Stimulated activated CD8-positive, alpha-beta memory T cell treated with anti-CD3 and anti-CD28 coated beads, Interleukin-7, amount 100 ng/mL, for 24 hours (primary cell): Measurements from ENCODE around the gene EVC.

Source experiments
- DNase-seq: peaks from one replicate; pipeline ENCODE4 v3.0.0-alpha.2; 2020; ENCODE audit warnings: low read depth

EVC gene

DNA sequence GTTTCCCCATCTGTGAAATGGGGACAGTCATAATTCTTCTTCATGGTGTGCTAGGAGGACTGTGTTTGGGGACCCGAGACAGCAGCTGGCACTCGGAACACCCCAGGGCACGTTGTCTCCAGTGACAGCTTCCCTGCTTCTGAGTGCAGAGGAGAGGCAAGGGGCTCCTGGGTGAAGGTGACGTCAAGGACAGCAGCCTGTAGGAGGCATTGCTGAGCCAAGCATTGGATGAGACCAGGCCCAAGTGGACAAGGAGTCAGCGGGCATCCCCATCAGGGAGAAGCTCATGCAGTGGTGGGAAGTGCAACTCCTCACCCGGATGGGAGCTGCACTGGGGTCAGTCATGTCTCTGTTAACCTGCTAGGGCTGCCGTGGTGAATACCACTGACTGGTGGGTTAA, 46.1 kb downstream of the EVC start:
- no peak for DNase-seq

DNA sequence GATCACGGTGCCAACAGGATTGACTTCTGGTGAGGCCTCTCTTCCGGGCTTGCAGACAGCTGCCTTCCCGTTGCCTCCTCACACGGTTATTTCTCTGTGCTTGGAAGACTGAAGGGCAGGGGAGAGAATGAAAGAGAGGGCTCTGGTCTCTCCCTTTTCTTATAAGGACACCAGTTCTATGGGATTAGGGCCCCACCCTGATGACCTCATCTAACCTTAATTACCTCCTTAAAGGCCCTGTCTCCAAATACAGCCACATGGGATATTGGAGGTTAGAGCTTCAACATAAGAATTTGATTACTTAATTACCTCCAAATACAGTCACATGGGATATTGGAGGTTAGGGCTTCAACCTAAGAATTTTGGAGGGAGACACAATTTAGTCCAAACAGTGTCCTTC, 46.5 kb downstream of the EVC start:
- no peak for DNase-seq

DNA sequence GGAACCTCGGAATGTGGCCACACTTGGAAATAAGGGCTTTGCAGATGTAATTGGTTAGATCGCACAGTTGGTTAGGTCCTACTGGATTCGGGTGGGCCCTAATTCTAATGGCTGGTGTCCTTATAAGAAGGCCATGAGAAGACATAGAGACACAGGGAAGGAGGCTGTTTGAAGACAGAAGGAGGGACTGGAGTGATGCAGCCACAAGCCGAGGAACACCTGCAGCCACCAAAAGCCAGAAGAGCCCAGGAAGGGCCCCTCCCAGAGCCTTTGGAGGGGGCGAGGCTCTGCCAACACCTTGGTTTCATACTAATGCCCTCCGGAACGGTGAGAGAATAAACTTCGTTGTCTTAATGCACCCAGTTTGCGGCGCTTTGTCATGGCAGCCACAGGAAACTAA, 47.0 kb downstream of the EVC start:
- no peak for DNase-seq

DNA sequence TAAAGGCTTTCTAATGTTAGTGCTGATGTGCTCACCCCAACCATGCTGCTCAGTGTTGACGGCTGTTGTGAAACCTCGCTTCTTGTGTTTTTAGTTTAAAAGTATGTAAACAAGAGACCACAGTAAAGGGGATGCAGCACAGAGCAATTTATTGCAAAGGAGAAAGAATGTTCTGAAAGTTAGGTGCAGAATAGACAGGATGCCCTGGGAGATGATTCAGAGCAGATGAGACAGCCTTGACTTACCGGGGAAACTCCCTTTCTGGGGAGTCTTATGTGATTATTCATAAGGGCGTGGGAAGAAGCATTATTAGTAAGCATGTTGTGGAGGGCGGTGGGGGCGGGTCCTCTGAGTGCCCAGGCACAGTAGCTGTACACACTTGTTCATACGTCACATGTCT, 47.7 kb downstream of the EVC start:
- DNase-seq: peak; percentile 37

DNA sequence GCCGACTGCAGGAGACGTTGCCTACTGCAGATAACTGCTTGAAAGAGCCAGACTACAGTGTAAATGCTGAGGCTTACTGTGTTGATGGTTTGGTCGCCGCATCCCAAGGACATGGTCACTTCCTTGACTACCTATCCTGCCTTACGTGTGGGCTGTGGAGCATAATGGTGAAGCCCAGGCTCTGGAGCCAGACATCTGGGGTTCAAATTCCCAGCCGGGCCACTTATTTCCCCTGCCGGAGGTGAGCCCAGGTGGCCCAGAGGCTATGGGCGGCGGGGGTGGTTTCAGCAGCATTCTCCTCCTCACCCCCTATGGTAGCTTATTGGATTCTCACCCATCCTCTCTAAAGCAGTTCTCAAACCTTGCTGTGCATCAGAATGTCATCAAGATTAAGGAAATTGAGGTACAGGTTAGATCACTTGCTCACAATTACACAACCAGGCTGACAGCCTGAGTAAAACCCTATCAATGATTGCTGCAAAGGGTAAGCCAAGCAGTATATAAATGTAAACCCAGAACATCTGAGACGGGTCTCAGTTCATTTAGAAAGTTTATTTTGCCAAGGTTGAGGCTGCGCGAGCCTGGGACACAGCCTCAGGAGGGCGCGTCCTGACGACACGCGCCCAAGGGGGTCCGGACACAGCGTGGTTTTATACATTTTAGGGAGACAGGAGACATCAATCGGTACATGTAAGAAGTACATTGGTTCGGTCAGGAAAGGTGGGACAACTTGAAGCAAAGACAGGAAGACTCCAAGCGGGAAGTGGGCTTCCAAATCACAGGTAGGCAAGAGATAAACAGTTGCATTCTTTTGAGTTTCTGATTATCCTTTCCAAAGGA, 48.5 kb downstream of the EVC start:
- DNase-seq: no peak

DNA sequence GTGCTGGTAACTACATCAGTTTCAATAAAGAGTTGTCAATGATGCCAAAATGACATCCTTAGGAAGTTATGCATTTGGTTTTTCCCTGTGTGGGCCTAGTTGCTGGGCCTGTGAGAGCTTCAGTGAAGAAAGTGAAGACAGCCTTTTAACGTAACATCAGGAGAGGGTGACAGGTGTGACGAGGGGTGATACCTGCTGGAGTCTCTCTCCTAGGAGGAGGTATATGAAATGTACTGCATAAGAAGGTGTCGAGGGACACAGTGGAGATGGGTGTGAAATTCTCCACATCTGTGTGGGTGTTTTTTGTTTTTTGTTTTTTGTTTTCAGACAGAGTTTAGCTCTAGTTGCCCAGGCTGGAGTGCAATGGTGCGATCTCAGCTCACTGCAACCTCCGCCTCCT, 49.2 kb downstream of the EVC start:
- no peak for DNase-seq

DNA sequence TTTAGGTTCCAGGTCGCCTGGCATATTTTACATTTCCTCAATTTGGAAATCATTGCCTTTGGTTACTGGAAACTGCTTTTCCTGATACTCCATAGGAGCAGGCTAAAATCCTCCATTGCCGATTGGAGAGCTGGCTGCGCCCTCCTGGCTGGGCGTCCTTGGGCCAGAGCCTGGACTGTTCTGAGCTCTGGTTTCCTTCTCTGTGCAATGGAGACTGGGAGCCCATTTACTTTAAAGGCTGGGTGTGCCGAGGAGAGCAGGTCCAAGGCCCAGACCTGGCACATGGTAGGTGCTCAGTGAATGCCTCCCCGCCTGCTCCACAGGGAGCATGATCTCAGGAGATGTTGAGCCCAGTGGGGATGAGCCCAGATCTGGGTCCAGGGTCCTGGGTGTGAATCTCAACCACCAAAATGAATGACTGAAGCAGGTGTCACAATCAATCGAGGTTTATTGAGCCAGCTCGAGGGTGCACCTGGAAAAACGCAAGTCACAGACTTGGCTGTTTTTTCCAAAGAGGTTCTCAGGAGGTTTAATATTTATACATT, 50.0 kb downstream of the EVC start:
- DNase-seq: no peak

DNA sequence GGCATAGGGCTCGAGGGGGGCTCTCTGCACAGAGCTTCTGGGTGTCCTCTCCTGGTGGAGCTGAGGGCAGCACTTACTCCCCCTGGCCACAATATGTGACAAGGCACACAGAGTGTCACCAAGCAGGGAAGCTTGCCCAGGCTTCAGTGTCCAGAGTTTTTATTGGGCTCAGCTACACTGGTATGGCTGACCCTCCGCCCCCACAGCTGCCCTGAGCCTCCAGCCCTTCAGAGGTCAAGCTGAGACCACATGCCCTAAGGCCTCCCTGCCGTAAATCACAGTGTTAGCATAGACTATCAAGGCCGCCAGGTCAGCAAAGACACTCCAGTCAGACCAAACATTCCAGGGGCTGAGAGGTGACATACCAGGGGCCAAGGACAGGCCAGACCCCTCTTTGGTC, 59.0 kb downstream of the EVC start:
- no peak for DNase-seq

DNA sequence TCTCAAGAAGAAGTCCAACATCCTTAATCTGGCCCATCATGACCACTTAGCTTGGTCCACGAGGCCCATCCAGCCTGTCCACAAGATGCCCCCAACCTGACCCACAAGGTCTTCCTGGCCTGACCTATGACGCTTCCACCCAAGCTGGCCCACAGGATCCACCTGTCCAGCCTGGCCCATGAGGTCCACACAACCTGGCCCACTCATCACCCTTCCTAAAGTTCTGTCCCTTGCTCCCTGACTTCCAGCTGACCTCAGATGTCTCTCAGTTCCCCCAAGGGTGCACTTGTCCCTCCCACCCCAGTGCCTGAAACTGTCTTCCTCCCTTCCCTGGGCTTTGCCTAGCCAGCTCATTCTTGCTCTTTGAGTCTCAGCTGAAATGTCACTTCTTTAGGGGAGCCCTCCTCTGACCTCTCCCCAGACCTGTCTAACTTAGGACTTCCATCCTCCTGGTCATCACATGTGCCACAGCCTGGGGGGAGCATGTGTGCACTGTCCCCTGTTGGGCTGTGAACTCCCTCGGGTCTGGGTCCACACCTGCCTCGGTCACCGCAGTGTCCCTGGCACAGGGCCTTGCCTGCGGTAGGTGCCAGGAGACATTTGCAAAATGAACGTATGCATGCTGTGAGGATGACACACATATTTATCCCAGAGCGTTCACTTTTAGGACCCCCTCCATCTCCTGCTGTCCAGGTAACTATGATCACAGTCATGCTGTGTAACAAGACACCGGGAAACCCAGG, 61.7 kb downstream of the EVC start:
- no peak for DNase-seq

DNA sequence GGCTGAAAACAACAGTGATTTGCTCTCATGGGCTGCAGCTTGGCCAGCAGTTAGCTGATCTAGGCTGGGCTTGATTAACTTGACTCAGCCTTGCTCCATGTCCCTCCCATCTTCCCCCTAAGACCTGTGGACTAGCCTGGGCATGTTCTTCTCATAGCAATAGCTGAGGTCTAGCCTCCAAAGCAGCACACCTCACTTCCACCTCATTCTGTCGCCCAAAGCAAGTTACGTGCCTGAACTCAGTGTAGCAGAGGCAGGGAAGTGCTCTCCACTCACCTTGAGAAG, 62.2 kb downstream of the EVC start:
- DNase-seq: no peak

DNA sequence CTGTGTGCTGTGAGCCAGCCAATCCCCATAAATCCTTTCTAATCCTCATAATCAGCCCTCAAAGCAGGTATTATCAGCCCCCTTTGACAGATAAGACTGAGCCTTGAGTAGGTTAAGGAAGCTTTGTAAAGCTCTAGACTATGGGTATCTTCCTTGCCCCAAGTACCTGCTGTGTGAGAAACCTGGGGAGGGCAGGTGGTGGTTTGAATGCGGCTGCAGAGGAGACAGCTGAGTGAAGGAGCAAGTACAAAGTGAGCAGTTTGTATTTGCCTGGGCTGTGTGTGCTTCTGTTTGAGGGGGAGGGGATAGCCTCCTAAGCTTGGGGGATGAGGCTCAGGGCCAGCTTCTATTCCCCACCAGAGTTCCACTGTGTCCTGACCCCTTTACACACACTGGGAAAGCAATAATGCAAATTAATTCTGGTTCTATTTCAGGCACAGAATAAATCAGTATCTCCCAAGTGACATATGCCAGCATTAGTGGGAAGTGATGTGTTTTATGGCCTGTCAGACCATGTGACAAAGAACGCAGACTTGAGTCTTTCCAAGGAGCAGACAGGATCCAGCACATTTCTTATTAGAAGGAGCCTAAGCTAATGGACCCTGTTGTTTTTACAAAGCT, 63.5 kb downstream of the EVC start:
- DNase-seq: no peak

DNA sequence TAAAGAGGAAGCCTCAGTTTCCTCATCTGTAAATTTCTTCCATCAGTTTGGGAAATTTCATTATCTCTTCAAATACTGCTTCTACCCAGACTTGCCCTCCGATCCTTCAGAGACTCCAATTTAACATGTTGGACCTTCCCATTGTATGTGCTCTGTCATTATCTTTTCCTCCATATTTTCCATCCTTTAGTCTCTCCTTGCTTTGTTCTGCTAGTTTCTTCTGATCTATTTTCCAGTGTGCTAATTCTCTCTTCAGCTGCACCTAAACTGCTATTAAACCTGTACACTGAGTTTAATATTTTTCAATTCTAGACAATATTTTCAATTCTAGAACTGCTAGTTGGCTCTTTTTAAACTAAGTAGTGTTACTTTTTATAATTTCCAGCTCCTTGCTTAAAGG, 65.5 kb downstream of the EVC start:
- DNase-seq: no peak

DNA sequence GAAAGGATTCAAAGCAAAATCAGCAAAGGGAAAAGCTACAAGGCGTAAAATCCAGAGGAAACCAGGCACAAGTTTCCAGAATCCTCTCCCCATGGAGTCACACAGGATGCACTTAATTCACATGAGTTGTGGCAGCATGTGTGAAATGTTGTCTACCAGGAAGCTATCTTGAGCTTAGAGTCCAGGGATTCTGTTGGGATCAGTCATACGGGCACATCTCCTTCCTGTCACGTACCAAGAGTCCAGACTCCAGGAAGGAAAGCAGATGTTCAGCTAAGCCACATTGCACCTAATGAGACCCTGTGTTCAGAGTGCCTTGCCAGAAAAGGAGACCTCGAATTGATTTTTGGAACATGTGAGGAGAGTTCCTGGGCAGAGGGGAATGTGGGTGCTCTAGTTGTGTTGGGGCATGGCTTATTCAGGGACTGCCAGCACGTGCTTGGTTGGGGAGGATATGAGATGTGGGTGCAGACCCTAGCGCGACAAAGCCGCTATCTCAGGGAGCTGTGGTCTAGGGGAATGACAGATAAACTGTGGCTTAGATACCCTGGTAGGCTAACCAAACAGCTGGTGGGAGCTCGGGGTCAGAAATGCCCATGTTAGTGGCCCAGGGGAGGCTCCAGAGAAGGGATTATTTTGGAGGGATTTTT, 70.0 kb downstream of the EVC start:
- no peak for DNase-seq

DNA sequence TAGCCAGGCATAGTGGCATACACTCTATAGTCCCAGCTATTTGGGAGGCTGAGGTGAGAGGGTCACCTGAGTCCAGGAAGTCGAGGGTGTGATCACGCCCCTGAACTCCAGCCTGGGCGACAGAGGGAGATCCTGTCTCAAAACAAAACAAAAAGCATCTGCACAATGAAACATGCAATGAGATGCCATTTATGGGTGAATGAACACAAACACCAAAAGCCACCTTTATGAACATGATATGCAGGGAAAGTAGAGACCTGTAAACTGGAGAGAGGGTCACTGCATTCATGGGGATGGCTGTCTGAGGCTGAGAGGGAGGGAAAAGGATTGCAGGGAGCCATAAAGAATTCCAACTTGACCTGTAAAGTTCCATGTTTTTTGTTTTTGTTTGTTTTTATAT, 70.7 kb downstream of the EVC start:
- DNase-seq: no peak

DNA sequence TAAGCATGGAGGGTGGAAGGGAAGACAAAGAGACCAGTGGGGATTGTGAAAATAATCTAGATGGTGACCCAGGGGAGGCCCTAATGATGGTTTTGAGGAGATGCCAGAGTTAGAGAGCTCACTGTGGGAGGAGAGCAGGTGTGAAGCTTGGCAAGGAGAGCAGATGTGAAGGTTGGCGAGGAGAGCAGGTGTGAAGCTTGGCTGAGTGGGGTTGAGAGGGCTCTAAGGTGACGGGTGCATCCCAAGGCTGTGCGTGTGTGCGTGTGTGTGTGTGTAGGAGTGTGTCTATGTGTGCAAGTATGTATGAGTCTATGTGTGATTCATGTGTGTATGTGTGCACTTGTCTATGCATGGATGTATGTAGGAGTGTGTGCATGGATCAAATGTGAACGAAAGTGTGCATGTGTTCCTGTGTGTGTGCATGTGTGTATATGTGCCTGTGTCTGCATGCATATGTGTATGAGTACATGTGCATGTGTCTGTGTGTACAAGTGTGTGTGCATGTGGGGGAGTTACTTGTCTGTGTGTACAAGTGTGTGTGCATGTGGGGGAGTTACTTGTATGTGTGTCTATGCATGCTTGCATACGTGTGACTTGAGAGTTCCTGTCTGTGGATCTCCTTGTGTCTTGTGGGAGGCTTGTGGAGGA, 72.0 kb downstream of the EVC start:
- DNase-seq: no peak

DNA sequence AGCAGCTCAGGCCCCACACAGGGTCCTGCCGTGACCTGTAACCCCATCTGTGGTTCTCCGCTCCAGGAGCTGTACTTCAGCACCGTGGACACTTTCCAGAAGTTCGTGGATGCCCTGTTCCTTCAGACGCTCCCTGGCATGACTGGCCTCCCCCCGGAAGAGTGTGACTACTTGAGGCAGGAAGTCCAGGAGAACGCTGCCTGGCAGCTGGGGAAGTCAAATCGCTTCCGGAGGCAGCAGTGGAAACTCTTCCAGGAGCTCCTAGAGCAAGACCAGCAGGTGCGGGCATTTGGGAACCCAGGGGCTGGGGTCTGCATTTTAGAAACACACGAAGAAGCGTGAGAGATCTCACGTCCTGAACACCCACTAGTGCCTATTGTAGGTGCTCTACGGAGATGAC, 72.5 kb downstream of the EVC start:
- DNase-seq: no peak

DNA sequence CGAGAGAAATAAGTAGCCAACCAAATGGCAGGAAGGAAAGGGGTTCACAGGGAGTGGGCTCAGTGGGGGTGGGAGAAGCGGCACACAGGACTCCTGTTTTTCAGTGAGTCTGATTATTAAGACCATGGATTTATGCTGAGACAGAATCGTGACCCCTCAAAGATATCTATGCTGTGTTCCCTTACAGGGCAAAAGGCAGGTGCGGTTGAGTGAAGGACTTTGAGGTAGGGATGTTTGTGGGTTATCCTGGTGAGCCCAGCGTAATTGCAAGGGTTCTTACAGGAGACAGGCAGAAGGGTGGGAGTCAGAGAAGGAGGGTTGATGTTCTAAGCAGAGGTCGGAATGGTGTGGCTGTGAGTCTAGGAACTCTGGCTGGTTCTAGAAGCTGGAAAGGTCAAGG, 73.0 kb downstream of the EVC start:
- DNase-seq: no peak

DNA sequence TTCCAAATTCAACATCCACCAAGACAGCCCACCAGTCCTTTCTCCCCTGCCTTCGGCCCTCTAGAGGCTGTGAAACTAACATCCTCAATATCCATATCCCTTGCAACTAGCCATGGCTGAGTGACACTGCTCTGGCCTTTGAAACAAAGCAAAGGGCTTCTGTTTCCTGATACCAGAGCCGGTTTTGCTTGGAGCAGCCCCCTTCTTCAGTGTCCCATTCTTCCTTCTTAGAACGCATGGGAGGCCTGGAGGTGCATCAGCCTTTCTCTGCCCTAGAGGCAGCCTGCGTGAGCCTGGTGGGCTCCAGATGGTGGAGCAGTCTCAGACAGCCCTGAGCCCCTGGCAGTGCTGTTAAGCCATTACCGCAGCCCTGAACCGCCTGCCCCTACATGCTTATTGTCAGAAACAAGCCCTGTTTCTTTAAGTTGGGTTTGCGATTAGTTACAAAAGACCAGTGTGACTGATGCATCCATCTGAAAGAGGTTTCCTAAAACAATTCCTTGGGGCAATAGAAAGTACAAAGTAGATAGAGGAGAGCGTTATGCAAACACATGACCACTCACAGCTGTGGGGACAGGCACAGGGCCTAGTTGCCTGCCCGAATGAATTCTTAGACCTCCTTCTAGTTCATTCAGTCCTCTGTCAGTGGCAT, 74.1 kb downstream of the EVC start:
- DNase-seq: no peak

DNA sequence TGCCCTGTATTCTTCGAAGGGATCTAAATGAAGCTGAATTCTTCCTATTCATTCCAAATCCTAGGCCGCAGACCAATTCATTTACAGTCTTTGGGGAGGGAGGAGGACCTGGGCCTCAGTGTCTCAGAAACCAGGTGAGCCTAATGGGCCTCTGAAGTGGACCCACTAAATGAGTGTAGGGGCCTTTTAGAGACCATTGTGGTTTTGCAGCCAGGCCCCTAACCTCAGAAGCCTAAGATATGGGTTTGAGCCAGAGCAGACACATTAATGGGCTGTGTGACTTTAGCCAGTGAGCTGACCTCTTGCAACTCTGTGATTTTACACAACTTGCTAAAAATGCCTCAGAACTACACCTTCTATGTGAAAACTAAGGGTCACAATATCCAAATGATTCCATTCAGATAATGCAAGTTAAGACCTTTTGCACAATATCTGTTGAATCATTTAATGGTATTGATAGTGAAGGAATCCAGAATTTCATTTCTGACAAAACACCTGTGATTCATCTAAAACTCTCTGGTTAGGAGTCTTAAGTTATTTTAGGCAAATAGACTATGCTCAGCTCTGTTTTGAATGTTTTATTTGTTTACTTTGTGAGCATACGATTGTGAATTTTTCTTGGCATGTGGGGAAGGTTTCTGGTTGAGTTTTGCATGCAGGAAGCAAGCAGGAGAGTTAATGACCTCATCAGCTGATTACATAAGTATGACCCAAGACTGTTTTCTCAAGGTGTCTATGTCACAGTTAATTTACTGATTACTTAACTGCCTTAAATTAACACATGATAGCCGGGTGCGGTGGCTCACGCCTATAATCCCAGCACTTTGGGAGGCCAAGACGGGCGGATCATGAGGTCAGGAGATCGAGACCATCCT, 75.0 kb downstream of the EVC start:
- no peak for DNase-seq

DNA sequence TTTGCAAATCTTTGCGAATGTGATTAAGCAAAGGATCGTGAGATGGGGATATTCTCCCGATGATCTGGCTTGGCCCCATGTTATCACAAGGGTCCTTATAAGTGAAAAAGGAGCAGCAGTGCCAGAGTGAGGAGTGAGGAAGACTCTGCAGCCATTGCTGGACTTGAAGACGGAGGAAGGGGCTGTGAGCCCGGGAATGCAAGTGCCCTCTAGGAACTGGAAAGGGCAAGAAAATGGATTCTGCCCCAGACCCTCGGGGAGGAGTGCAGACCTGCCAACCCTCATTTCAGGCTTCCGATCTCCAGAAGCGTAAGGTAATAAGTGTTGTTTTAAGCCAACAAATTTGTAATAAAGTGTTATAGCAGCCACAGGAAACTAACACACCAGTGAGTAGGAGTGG, 76.3 kb downstream of the EVC start:
- no peak for DNase-seq

DNA sequence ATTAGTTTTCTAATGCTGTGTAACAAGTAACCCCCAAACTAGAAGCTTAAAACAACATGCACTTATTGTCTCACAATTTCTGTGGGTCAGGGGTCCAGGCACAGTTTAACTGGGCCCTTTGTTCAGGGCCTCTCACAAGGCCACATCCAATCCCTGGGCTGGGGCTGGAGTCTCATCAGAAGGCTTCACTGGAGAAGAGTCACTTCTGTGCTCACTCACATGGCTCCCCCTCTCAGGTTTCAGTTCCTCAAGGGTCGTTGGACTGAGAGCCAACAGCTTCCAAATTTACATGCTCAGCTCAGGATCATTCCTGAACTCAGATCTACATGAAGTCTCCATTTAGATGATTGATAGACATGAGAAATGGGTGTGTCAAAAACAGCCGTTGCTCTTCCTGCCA, 77.1 kb downstream of the EVC start:
- no peak for DNase-seq
